Thoracic aorta (tissue), 2 donors: ENCODE data around the gene PPP1R9A. TPM values are rescaled to one million over a fixed set of nuclear protein-coding genes. Genes with fewer than 3 reads are reported as not detected.

Experiments used
- ATAC-seq: fragments of 150-250 bp; one replicate; pipeline ENCODE4 v1.8.0; 2017; ENCODE audit warnings: low read depth; ENCODE audit not compliant: insufficient number of reproducible peaks, low FRiP score
- DNase-seq: peaks from one replicate; pipeline ENCODE4 v3.0.0-alpha.2; 2020; ENCODE audit warnings: low spot score
- H3K27ac ChIP-seq, 2 donors: fragments of 200-600 bp; sonication (generic); 1 replicate in 1 of 2; 2 replicates in 1 of 2; pipeline ENCODE4 v1.5.1; 2016; ENCODE audit warnings: mild to moderate bottlenecking in 2 of 2, moderate library complexity in 2 of 2
- H3K27me3 ChIP-seq: fragments of 200-600 bp; sonication (generic); replicated peaks from 2 replicates; pipeline ENCODE4 v1.6.0; 2016; ENCODE audit warnings: mild to moderate bottlenecking; ENCODE audit not compliant: insufficient read depth
- H3K36me3 ChIP-seq: fragments of 200-600 bp; sonication (generic); one replicate; pipeline ENCODE4 v1.5.1; 2016
- H3K4me1 ChIP-seq, 2 donors: fragments of 200-600 bp; sonication (generic); 1 replicate in 1 of 2; 2 replicates in 1 of 2; pipeline versions ENCODE4 v1.5.1 to v1.6.0; 2016; ENCODE audit warnings: low read depth in 2 of 2, mild to moderate bottlenecking in 1 of 2; ENCODE audit not compliant: control insufficient read depth in 1 of 2
- H3K4me3 ChIP-seq: fragments of 200-600 bp; sonication (generic); 2 replicates; pipeline ENCODE4 v1.5.1; 2016; ENCODE audit warnings: mild to moderate bottlenecking
- H3K9me3 ChIP-seq: fragments of 200-600 bp; sonication (generic); 2 replicates; pipeline ENCODE4 v1.5.1; 2016
- CTCF ChIP-seq: fragments of 200-600 bp; sonication (generic); IDR thresholded peaks from one replicate; pipeline ENCODE4 v1.5.1; 2019; ENCODE audit warnings: antibody characterized with exemption
- total RNA-seq, 2 donors: library from RNA; depleted of rRNA; stranded (reverse); fragments of >200 nt; gene quantifications; one replicate each; pipeline versions ENCODE4 v1.1.0 to v1.2.3, GENCODE V29; 2016

Gene PPP1R9A
- total RNA-seq, 2 donors from 2014 or later: 5.7 to 11.8 TPM

GRCh38 chr7:95255691-95256090, 348.3 kb downstream of the PPP1R9A start:
- Histone ChIP-seq H3K4me1 (no peaks in the 10 kb centered on the region), H3K4me3 (no peak overlapping the region), H3K27me3 (no peaks in the 10 kb centered on the region), H3K9me3 (no peaks in the 10 kb centered on the region), H3K36me3 (no peaks in the 10 kb centered on the region), H3K27ac (no peak overlapping the region)
- TF ChIP-seq CTCF: no peak
- DNase-seq (no peak), ATAC-seq (no peak)

DNA sequence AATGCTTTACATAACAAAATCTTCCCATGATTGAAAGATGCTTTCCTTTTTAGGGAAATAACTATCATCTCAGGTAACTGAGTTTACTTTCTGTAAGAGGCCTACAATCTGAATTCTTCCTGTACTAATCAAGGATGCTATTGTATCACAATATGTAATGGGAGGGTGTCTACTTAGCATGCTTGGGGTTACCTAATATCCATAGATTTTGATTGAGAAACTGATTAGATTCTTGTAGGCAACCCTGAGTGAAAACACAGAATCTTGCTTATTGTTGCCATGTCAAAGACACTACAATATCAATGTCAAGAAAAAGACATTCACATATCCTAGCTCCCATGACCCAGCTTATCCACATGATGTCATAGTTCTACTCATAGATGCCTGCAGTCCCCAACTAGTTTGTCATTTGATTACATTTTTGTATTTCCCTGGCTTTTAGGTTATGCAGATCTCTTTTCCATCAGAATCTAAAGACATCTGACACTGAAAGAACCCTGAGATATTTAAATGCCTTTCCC, 354.6 kb downstream of the PPP1R9A start:
- no peak for TF ChIP-seq CTCF
- H3K9me3 ChIP-seq: no peaks in the 10 kb centered on the region
- DNase-seq: no peak
- H3K4me3 ChIP-seq: no peak overlapping the region
- H3K27me3 ChIP-seq: no peaks in the 10 kb centered on the region
- no peaks in the 10 kb centered on the region for H3K36me3 ChIP-seq
- no peak overlapping the region for H3K27ac ChIP-seq
- H3K4me1 ChIP-seq: no peaks in the 10 kb centered on the region
- ATAC-seq: no peak

DNA sequence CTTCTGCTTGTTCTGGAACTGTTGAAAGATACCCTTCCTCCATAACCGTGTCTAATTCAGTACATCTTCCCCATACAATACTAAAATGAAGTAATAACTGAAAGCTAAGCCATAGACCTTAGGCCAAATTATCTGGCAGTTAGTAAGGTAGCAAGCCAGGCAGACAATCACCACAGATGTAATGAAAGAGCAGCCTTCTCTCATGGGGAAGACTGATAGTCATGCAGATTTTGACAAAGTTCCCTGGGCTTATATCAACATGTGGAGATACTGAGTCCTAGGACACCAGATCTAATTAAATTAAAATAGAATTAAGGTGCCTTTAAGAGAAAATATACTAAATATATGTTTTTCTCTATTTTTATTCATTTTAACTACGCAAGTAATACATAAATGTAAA, 355.5 kb downstream of the PPP1R9A start:
- Histone ChIP-seq H3K27ac (no peak overlapping the region), H3K36me3 (no peaks in the 10 kb centered on the region), H3K9me3 (no peaks in the 10 kb centered on the region), H3K27me3 (no peaks in the 10 kb centered on the region), H3K4me1 (no peaks in the 10 kb centered on the region), H3K4me3 (no peak overlapping the region)
- no peak for ATAC-seq
- TF ChIP-seq CTCF: no peak
- no peak for DNase-seq

GRCh38 chr7:95263785-95264362, 356.5 kb downstream of the PPP1R9A start:
- no peaks in the 10 kb centered on the region for H3K36me3 ChIP-seq
- no peaks in the 10 kb centered on the region for H3K4me1 ChIP-seq
- DNase-seq (no peak), ATAC-seq (no peak)
- H3K9me3 ChIP-seq: no peaks in the 10 kb centered on the region
- TF ChIP-seq CTCF: no peak
- H3K4me3 ChIP-seq: no peak overlapping the region
- H3K27ac ChIP-seq: no peak overlapping the region
- H3K27me3 ChIP-seq: no peaks in the 10 kb centered on the region

GRCh38 chr7:95264363-95264891, 357.0 kb downstream of the PPP1R9A start:
- no peak for TF ChIP-seq CTCF

More at GRCh38 chr7:95264363-95264891, 357.0 kb downstream of the PPP1R9A start:
- H3K27me3 ChIP-seq: no peaks in the 10 kb centered on the region
- DNase-seq: no peak
- no peaks in the 10 kb centered on the region for H3K4me1 ChIP-seq
- ATAC-seq: no peak
- H3K4me3 ChIP-seq: no peak overlapping the region
- H3K36me3 ChIP-seq: no peaks in the 10 kb centered on the region
- no peaks in the 10 kb centered on the region for H3K9me3 ChIP-seq
- H3K27ac ChIP-seq: no peak overlapping the region
